Measurements from ENCODE around the gene RPL7A. TPM values are rescaled to one million over a fixed set of nuclear protein-coding genes. Genes with fewer than 3 reads are reported as not detected.

The RPL7A gene
- total and polyA plus RNA-seq, 2 of the 4 experiments (the other 2 are of a cell fraction) = 3,220 to 4,096 TPM

GRCh38 chr9:133331641-133332380 is 16.2 kb upstream of the RPL7A start:
- Histone ChIP-seq H2AK9ac (replicated peaks; ENCODE audit: low read depth, low read length, poor library complexity) (no peak overlapping the region), H3K36me3 (ENCODE audit: control insufficient read depth, insufficient read depth, low read length) (peaks cover 35% of the 10 kb centered on the region), H3K23ac (ENCODE audit: low read depth, low read length) (no peak overlapping the region), H4K91ac (ENCODE audit: insufficient read depth, low read depth, low read length) (no peak overlapping the region), H3K4me2 (ENCODE audit: low read depth, low read length) (no peak overlapping the region), H2AK5ac (ENCODE audit: low read depth, low read length) (no peak overlapping the region), H2BK20ac (ENCODE audit: low read depth, low read length) (no peak overlapping the region), H3K79me1 (ENCODE audit: low read depth in 1 of 2, low read length in 2 of 2) (peaks cover 17 to 34% of the 10 kb centered on the region in 2 experiments; a peak in 3 of 4 replicates), H3K9ac (ENCODE audit: low read depth, low read length) (no peak overlapping the region), H3K18ac (ENCODE audit: low read depth, low read length) (no peak overlapping the region), H4K5ac (ENCODE audit: low read depth, low read length) (no peak overlapping the region), H2BK120ac (ENCODE audit: low read depth, low read length) (no peak overlapping the region), H3K4me1 (ENCODE audit: control insufficient read depth, insufficient read depth, low read length) (no peaks in the 10 kb centered on the region), H3K4ac (ENCODE audit: low read depth, low read length) (no peak overlapping the region), H3K9me1 (ENCODE audit: insufficient read depth, low read length) (peaks cover 10% of the 10 kb centered on the region; the same call in 1 of the 2 replicates), H2BK15ac (ENCODE audit: low read depth, low read length) (no peak overlapping the region), H4K8ac (ENCODE audit: low read depth in 2 of 2, low read length in 2 of 2) (no peak overlapping the region), H3K14ac (replicated peaks; ENCODE audit: low read depth, low read length) (no peak overlapping the region), H2BK5ac (ENCODE audit: low read depth, low read length, poor library complexity, severe bottlenecking) (no peak overlapping the region), H2AFZ (replicated peaks; ENCODE audit: low read length, poor library complexity) (no peak overlapping the region), H4K20me1 (ENCODE audit: insufficient read depth, low read length) (no peaks in the 10 kb centered on the region; the same call in 1 of the 2 replicates), H3K27ac (ENCODE audit: insufficient read depth, low read length) (no peak overlapping the region), H3K4me3 (ENCODE audit: insufficient read depth, low read depth, low read length) (no peak overlapping the region), H3K27me3 (ENCODE audit: control insufficient read depth, insufficient read depth, low read length) (no peaks in the 10 kb centered on the region), H3K9me3 (ENCODE audit: control insufficient read depth, insufficient read depth, low read length) (no peaks in the 10 kb centered on the region), H3K56ac (ENCODE audit: extremely low read depth, insufficient read depth, low read length) (no peak overlapping the region)
- no TSS peak for BruUV-seq (replicated peaks)
- dilution Hi-C loops (cut with HindIII; ENCODE audit: low sequenced_read_pairs, unreplicated experiment) (no loop called here), intact Hi-C loops (cut with micrococcal nuclease) (no loop called here), in situ Hi-C loops (cut with MboI; ENCODE audit: low sequenced_read_pairs) (no loop called here)
- ATAC-seq (ENCODE audit: low read depth) = no peak
- 98% methylated on average over 44 of the region's 57 CpGs; no CpG with 5 or more reads in 1 of the 2 experiments for WGBS, 2 experiments (ENCODE audit: extremely low coverage in 2 of 2, insufficient read length in 1 of 2)
- ChIA-PET POLR2A (ENCODE audit: unreplicated experiment) (no interaction called here), CTCF (no interaction called here)
- no peak for DNase-seq
- TF ChIP-seq USF2 (IDR thresholded peaks at IDR 0.05; ENCODE audit: low read depth, low read length) (no peak), CHD1 (IDR thresholded peaks at IDR 0.05; ENCODE audit: low read depth, low read length) (no peak), RFX5 (IDR thresholded peaks at IDR 0.05; ENCODE audit: low read depth, low read length) (no peak), MXI1 (IDR thresholded peaks at IDR 0.05; ENCODE audit: borderline replicate concordance, low read depth, low read length) (no peak), ELK1 (IDR thresholded peaks at IDR 0.05; ENCODE audit: borderline replicate concordance, low read depth, low read length) (no peak), RCOR1 (IDR thresholded peaks at IDR 0.05; ENCODE audit: insufficient replicate concordance, low read length) (no peak), NFE2L2 (IDR thresholded peaks at IDR 0.05; ENCODE audit: low read depth, low read length) (no peak), MAZ (IDR thresholded peaks at IDR 0.05; ENCODE audit: borderline replicate concordance, low read depth, low read length) (no peak), POLR2A (IDR thresholded peaks at IDR 0.05; ENCODE audit: low read depth, low read length) (no peak), RAD21 (IDR thresholded peaks at IDR 0.05; ENCODE audit: low read length) (no peak), BHLHE40 (IDR thresholded peaks at IDR 0.05; ENCODE audit: low read depth, low read length) (no peak), MAFK (IDR thresholded peaks at IDR 0.05; ENCODE audit: low read depth, low read length) (no peak), CTCF (conservative IDR thresholded peaks at IDR 0.05; ENCODE audit: low read depth, low read length) (no peak), CEBPB (IDR thresholded peaks at IDR 0.05; ENCODE audit: low read depth, low read length) (no peak), SMC3 (IDR thresholded peaks at IDR 0.05; ENCODE audit: low read depth, low read length) (no peak), FOS (IDR thresholded peaks at IDR 0.05; ENCODE audit: low read depth, low read length) (no peak)

Measured in IMR-90 (cell line).